GM18508 (cell line): Measurements from ENCODE around the gene FMO5.
"Not testable (repeated sequence)": the region's sequence is repeated elsewhere in the genome, so short reads cannot be mapped to it uniquely, and the experiment has no call there.

Source experiments
- ATAC-seq: cut with Tn5 transposase; IDR thresholded peaks from one replicate; pipeline ENCODE4 v1.9.1; 2021; ENCODE audit warnings: moderate number of reproducible peaks; ENCODE audit not compliant: insufficient read depth, unreplicated experiment

The FMO5 gene

DNA sequence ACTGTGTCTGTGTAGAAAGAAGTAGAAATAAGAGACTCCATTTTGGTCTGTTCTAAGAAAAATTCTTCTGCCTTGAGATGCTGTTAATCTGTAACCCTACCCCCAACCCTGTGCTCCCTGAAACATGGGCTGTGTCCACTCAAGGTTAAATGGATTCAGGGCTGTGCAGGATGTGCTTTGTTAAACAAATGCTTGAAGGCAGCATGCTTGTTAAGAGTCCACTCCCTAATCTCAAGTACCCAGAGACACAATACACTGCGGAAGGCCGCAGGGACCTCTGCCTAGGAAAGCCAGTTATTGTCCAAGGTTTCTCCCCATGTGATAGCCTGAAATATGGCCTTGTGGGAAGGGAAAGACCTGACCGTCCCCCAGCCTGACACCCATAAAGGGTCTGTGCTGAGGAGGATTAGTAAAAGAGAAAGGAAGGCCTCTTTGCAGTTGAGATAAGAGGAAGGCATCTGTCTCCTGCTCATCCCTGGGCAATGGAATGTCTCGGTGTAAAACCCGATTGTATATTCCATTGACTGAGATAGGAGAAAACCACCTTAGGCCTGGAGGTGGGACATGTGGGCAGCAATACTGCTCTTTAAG lies 15.1 kb upstream of the FMO5 start:
- not testable (repeated sequence) for ATAC-seq

DNA sequence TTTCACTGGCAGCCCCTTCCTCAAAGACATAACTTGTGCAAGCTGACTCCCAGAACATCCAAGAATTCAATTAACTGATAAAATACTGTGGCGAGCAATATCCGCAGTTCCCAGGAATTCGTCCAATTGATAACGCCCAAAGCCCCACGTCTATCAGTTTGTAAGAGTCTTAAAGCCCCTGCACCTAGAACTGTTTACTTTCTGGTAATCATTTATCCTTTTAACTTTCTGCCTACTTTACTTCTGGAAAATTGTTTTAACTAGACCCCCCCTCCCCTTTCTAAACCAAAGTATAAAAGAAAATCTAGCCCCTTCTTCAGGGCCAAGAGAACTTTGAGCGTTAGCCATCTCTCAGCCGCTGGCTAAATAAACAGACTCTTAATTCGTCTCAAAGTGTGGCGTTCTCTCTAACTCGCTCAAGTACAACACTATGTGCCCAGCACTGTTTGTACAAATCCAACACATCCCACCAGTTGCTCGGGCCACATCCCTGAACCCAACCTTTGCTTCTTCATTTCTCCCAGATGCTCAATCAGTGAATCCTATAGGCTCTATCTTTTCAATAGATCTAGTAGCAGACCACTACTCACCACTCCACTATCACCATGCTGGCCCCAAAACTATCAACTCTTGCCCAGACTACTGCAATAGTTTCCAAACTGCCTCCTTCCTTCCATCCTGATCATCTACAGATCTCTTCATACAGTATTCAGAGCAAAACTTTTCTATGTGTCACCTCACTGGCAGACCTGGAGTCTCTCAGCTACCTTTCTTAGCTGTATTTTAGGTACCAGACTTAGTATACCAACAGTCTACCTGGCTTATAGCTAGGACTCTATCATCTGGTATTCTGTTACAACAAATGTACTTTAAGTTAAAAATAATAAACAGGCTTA lies 14.0 kb upstream of the FMO5 start:
- ATAC-seq = no peak

DNA sequence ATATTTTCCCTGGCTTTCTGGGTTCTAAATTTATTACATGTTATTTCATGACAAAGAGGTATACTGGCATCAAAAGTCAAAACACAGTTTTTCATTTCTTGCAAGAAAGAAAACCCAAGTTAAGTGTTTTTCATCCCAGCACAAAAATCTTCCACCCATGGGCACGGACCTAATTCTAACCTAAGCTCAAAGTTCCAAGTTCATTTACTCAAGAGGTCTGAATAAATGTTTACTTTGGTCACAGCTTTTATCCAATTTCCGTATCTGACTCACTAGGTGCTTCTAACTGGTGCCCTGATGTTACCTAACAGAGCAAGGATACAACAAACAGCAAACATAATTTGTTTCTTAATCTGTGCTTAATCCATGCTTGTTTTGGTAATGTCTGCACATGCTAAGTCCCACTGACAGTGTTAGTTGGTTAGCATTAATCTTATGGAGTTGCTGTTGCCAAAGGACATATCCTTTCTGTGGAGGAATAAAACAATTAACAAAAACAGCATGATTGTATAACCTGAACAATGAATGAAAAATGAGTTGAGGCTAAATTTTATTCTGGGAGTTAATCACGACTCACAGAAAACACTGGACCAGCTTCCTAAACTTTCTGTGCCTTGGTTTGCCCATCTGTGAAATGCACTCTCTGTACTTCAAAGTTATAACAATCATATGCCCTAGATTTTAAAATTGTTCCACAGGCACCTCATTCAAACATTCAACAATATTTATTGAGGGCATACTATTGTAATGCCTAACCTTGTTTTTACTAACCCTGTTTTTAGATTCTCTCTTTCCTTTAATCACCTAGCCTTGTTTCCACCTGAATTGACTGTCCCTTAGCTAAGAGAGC lies 13.1 kb upstream of the FMO5 start:
- no peak for ATAC-seq

DNA sequence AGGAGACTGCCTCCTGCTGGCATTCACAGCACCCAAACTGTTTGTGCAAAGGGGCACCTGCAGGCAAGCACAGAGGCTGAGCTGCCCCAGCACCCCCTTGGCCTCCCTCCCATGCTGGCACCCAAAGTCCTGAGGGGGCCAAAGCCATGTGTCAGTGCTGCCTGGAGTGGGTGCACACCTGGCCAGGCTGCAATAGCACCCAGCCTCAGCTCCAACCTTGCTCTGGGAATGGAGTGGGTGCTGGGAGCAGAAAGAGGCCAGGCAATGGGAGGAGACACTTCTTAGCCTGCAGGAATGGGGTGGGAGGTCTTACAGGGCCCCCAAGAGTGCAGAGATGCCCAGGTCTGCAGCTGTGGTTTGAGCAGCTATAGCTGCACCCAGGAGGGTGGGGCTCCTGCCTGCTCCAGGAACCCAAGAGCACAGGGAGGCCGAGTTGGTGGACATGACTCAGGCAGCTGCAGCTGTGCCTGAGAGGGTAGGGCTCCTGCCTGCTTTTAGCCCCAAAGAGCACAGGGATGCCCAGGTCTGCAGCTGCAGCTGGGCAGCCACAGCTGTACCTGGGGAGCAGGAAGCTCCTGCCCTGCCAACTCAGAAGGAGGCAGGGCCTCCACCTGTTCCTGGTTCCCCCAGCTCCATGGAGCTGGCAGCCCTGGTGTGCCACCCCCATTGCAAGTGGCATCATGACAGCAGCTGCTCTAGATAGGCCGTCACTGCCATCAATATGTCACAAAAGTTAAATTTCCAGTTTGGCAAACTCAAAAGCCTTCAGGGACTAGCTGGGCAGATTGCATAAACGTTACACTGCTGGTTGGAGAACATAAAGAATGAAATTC lies 12.0 kb upstream of the FMO5 start:
- no peak for ATAC-seq

DNA sequence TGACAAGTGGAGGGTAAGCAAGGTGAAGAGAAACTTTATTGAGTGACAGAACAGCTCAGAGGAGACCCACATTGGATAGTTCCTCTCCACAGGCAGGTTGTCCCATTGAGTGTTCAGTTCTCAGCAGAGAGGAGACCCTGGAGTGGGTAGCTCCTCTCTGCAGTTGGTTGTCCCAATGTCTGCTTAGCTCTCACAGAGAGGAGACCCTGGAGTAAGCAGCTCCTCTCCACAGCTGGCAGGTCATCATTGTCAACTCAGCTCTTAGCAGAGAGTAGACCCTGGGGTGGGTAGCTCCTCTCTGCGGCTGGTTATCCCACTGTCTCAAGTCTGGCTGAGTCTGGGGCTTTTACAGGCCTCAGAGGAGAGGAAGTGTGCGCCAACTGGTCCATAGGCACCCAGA lies 11.3 kb upstream of the FMO5 start:
- ATAC-seq = no peak

DNA sequence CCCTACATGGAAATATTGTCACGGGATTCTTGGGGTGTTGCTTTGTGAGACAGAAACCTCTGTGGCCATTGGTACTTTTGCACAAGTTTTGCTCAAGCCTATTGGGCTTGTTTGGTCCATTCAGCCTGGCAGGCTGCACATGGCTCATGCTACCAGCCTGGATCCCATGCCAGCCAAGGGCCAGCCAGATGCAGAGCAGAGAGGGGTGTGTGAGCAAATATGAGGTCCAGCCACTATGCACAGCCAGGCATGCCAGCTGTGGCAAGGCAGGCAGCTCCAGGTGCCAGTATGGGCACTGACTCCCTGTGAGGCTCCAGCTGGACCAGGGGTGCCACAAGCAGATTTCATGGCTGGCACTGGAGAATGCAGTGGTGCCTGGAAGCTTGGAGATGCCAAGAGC lies 10.7 kb upstream of the FMO5 start:
- ATAC-seq = no peak

DNA sequence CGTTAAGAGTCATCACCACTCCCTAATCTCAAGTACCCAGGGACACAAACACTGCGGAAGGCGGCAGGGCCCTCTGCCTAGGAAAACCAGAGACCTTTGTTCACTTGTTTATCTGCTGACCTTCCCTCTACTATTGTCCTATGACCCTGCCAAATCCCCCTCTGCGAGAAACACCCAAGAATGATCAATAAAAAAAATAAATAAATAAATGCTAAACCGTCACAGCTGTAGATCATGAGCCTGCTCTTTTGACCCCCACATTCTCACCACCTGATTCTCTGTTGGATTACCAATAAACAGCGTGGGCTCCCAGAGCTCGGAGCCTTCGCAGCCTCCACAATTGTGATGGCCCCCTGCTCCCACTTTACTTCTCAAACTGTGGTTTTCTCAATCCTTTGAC lies 8.8 kb upstream of the FMO5 start:
- not testable (repeated sequence) for ATAC-seq

DNA sequence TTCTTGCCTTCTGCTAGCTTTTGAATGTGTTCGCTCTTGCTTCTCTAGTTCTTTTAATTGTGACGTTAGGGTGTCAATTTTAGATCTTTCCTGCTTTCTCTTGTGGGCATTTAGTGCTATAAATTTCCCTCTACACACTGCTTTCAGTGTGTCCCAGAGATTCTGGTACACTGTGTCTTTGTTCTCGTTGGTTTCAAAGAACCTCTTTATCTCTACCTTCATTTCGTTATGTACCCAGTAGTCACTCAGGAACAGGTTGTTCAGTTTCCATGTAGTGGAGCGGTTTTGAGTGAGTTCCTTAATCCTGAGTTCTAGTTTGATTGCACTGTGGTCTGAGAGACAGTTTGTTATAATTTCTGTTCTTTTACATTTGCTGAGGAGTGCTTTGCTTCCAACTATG lies 5.9 kb upstream of the FMO5 start:
- ATAC-seq = not testable (repeated sequence)

DNA sequence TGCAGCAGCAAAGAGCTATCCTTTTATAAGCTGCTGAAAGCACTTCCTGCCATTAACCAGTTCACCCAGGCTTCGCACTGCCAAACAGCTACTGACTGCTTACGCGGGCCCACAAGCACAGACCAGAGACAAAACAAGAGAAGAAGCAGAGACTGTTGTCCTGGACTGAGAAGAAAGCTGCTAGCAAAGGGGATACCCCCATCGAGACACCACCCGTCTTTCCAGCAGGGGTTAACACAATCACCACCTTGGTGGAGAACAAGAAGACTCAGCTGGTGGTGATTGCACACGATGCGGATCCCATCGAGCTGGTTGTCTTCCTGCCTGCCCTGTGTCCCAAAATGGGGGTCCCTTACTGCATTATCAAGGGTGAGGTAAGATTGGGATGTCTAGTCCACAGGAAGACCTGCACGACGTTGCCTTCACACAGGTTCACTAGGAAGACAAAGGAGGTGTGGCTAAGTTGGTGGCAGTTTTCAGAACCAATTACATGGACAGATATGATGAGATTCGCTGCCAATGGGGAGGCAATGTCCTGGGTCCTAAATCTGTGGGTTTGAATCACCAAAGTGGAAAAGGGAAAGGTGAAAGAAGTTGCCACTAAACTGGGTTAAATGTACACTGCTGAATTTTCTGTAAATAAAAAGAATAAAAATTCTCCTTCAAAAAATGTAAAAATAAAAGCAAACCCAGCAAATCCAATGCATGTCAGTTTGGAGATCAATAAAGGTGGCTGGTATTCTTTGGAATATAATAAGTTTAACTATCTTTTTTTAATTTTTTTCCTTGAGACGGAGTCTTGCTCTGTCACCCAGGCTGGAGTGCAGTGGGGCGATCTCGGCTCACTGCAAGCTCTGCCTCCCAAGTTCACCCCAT lies 1.2 kb downstream of the FMO5 start:
- no peak for ATAC-seq

DNA sequence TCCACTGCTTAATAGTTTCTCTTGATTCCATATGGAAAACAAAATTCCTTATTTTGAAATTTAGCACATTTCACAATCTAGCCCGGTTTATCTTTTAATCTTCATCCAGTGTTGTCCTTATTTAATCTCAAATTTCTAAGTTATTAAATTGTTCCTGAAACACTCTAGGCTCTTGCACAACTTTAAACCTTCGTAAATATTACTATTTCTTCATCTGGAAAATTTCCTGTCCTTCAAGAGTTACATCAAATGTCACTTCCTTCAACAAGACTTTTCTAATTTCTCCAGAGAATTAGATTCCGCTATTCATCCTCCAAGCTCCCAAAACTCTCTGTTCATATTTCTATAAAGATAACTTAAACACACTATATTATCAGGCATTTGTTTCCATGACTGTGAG lies 6.5 kb downstream of the FMO5 start:
- ATAC-seq = no peak

DNA sequence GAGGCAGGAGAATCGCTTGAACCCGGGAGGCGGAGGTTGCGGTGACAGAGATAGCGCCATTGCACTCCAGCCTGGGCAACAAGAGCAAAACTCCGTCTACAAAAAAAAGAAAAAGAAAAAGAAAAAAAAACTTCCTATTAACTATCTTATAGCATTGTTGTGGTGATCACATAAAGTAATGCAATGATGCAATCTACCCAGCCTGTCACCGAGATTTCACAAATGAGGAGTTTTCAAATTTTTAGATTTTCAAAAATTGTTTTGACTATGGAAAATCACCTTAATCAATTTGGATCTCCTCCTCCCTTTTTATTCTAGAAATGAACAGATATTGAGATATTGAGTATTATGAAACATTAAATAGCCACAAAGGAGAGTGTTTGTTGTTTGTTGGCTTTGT lies 8.0 kb downstream of the FMO5 start:
- ATAC-seq = no peak

DNA sequence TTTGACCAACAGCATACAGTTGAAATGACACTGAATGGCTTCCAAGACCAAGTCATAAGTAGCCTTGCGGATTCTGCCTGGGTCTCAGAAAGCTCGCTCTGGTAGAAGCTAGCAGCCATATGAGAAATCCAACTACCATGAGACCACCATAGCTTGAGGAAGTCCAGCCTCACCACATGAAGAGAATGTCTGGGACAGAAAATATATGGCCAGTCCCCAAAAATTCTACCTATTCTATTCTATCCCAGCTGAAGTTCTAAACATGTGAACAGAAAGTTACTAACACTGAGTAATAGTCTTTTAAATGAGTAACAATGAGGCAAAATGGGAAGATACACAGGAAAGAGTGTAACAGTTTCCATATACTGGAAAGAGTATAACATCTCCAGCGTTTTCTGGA lies 9.0 kb downstream of the FMO5 start:
- ATAC-seq = no peak

DNA sequence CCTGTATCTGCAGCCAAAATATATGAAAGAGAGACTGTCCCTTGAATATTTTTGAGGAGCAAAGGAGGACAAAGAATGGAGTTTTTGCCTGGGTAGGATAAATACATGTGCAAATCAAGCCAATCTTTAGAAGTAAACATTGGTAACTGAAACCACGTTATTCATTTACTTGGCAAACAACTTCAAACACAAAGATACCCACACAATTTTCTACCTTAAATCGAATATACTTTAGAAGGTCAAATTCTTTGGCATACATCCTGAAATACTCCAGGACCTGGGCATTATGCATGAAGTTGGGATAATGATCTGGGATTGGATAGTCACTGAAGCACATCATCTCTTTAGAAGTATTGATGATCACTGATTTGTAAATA lies 9.6 kb downstream of the FMO5 start:
- no peak for ATAC-seq

DNA sequence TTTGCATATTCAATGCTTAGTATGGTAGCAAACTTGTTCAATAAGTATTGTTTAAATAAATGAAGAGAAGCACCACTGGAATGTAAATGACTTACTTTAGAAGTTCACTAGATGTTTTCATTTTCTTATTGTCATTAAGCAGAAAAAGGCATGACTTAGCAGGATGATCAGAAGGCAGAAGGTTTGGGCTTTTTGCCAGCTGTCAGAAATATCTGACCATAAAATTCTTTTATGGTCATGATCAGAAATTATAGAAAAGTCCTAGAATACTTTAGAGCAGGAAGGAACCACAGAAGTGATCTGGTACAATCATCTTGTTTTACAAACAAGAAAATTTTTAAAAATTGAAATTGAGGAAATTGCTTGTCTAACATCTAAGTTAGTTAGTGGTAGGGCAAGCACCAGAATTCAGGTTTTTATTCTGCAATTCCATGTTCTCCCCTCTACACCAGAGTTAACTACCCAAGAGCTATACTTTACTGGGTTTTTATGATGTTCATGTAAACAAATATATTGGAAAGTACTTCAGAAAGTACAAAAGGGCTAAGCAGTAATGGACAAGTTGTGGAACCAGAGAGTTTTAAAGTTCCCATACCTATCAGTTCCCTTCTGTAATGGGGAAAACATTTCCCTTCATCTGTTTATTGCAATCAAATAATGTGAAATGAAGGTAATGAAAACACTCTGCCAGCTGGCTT lies 10.1 kb downstream of the FMO5 start:
- ATAC-seq = no peak

DNA sequence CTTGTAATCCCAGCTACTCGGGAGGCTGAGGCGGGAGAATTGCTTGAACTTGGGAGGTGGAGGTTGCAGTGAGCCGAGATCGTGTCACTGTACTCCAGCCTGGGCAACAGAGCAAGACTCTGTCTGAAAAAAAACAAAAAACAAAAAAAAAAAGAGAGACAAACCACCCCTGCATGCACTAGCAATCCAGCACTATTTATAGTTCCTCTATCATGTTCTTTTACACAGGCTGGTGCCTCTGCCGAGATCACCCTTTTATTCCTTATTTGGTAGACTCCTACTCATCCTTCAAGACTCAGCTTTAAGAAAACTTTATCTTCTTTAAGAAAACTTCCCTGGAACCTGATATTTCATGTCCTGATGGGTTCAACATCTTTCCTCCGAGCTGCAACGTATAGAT lies 10.8 kb downstream of the FMO5 start:
- ATAC-seq = no peak

DNA sequence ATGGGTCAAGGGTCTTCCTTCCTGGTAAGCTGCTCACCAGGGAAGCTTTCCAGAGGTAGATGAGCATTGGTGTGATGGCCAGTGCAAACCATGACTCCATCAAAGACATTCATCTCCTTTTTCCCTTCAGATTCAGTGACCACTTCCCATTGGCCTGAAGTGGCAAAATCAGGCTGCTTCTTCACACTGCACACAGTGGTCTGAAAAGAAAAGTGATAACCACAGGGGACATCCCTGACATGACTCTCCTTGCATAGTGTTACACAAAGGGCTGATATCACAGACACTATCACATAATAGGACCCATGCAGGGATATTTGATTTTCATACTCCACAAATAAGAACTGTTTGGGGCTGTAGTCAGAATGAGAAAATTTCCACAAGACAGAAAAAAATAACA lies 11.9 kb downstream of the FMO5 start:
- ATAC-seq = no peak

DNA sequence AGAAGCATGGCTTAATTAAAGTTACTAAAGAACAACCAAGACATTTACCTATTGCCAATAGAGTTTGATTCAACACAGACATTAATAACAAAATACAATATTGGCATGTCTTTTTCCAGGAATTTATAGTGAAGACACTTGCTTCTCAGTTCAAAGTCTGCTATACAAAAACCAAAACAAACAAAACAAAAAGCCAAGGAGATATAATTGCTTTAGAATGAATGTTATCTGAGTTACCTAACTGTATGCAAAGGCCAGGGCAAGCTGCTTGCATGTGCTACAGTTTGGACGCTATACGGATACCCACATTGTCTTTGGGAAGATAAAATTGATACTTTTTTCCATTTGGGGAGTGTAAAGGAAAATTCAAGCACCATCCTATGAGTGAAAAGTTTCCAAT lies 13.6 kb downstream of the FMO5 start:
- no peak for ATAC-seq

DNA sequence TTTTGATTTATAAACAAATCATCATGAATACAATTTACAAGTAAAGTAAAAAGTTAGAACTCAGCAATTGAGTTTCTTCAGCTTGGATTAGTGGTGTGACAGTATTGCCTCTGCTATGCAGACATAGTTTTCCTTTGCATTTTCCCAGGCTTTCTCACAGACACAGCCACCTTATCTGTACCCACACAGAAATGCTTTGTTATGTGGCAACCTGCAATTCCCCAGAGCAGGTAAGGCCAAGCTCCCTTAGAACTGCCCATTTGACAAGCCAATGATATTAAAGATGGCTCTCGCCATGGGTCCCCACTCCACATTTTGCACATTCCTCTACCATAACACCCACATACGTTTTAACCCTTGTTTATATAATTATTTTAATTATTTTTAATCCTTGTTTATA lies 14.2 kb downstream of the FMO5 start:
- no peak for ATAC-seq
